HG02884 (cell line): ENCODE data around the gene TNNI3K.

ENCODE experiments used
- ATAC-seq: cut with Tn5 transposase; IDR thresholded peaks from one replicate; pipeline ENCODE4 v1.9.1; 2021; ENCODE audit warnings: mild to moderate bottlenecking, moderate library complexity; ENCODE audit not compliant: unreplicated experiment

TNNI3K gene

DNA sequence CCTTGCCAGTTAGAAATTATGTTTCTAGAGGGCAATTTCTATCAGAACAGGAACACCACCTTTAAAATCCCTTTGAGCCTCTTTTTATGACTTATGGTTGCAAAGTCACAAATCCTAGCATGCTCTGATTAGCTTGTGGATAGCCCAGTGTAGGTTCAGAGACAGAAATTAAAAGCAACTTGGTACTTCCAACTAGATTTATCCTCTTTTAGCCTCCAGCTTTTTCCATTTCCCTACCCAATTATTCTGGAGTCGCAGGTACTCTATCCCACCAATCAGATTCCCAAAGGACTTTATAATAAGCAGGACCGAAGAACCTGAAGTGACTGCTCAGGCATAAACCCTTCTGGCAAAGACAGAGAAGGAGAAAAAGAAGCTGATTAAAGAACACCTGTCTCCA lies 310.6 kb downstream of the TNNI3K start:
- ATAC-seq: no peak

DNA sequence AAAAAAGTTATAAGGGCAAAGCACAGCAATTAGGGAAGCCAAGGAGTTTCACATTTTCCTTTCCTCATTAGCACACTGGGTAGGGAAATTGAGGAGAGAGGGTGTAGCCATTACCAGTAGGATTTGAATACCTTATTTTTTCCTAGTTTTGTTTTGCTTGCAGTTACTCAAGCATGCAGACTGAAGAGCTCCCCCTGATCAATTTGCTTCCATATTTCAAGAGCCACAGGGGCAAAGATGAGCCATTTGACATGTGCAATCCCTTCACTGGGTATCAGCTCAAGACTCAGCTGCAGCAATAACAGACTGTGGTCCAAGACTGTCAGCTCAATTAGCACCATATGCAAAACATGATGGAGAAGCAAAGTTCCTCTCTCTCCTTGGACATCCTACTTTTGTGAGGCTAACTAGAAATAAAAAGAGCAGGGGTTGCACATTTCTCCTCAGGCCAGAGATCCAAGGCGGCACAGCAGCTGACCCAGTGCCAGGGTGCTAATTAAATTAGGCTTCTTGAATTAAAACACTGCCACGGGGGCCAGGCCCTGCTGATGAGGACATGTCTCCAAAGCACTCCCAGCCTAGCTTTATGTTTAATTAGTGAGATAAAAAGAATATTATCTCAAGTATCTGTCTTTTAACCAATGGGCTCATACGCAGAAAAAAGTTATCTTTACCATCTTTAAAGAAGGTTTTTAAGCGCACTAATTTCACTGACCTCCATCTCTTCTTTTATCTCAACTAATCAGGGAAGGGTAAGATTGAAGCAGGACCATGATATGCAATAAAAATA lies 314.0 kb downstream of the TNNI3K start:
- no peak for ATAC-seq

DNA sequence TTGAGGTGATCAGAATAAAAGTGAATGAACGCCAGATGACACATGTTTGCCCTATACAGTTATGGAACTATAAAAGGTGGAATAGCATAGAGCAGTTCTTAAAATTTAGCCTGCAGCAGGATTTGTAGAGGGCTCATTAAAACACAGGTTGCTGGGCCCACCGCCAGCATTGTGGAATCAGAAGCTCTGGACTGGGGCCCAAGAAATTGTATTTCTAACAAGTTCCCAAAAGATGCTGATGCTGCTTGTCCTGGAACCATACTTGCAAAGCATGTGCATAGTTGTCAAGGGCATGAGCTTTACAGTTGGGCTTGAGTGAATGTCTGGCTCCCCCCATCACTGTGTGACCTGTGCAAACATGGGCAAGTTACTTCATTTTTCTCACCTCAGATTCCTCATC lies 314.7 kb downstream of the TNNI3K start:
- ATAC-seq: no peak

DNA sequence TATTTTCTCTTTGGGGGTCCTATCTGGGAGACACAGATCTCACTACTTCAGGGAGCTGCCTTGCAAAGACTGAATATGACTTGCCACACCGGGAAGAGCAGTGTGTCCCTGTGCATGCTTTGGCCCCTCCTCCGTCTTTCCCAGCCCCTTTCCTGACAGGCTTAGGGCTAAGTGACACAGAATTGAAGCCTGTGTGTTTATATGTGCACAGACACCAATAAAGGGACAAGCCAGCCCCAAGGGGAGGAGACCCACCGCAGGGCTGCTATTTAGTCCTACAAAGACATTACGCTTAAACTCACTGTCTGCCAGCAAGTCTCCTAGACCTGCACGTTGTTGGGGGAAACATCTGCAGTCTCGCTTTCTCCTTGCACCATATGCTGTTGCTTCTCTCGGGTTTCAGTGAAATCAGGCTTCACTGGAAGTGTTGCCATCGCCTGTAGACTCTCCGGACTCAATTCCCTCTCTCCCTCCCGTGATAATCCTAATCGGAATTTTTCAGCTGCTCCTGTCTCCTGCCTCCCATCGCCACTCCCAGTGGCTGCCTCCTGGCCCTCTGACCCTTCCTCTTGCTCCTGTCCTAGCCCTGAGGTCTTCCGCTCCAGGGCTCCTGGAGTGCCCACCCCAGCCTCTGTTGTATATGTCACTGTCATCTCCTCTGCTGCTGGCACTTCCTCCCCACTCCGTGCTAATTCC lies 335.8 kb downstream of the TNNI3K start:
- no peak for ATAC-seq

DNA sequence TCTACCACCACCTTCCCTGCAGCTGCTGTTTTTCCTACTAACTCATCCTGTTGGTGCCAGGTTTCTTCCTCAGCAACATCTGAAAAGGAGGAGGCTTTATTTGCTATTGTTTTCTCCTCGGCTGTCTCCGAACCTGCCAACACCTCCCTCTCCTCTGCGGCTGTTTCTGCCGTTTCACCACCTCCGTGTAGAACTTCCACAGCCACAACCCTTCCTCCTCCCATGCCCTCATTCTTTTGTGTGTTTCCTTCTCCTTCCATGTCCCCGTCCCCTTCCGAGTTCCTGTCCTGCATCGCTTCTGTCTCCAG lies 336.3 kb downstream of the TNNI3K start:
- ATAC-seq: no peak

DNA sequence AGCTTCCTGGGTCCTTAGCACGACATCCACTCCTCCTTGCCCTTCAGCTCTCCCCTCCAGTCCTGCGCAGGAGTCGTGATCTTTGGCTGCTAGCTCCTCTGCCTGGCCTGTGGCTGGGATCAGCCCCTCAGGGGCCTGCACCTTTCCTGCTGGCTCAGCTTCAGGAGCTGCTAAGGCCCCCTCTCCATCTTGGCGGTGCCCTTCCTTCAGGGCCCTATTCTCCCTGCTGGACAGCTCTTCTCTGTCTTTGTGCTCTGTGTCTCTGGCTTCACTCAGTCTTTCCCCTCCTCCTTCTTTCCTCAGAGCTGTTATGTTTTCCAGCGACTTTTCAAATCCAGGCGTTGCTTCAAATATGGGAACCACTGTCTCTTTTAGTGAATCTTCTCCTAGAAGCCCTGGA lies 336.7 kb downstream of the TNNI3K start:
- no peak for ATAC-seq

DNA sequence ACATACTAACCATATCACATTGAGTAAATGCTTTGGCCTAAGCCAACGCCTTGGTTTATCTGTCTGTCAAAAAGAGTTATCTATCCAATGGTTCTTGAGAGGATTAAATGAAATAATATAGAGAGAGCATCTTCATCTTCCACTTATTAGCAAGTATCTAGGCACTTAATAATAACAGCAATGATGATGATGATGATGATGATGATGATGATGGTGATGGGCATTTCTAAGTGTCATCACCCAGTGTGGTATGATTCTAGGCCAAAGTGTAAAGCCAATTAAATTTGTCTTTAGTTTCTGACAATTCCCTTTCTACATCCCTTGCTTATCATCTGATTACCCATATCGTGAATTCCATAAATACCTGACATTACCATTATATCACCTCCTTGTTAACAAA lies 342.9 kb downstream of the TNNI3K start:
- no peak for ATAC-seq

DNA sequence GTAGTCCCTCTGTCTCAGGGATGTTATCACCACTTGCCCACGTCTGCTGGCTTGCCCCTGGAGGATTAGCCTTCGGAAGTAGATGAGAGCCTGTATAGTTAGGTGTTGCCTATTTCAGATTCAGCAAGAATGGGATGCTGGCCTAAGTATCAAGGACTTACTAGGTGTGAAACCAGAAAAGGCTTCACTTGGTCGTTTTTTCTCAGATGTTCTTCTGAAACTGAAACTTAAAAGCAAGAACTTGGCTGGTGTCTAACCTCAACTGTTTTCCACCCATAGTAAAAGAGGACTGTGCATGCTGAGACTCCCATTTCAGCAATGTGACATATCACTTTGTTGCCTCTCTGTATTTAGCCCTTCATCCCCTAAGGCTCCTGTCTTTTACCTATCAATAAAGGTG lies 344.2 kb downstream of the TNNI3K start:
- ATAC-seq: peak; percentile 100

DNA sequence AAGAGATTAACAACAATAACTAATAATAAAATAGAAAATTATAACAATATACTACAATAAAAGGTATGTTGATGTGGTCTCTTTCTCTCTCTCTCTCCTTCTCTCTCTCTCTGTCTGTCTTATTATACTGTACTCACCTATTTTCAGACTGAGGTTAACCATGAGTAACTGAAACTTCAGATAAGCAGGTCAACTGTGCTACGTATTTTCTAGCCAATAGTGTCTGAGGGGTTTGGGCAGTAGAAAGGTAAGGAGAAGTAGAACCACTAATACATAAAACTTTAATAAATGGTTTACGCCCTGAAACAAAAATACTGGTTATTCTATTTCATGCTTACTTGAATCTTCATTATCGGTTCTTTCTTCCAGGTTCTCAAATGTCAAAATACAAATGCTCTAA lies 348.2 kb downstream of the TNNI3K start:
- no peak for ATAC-seq

DNA sequence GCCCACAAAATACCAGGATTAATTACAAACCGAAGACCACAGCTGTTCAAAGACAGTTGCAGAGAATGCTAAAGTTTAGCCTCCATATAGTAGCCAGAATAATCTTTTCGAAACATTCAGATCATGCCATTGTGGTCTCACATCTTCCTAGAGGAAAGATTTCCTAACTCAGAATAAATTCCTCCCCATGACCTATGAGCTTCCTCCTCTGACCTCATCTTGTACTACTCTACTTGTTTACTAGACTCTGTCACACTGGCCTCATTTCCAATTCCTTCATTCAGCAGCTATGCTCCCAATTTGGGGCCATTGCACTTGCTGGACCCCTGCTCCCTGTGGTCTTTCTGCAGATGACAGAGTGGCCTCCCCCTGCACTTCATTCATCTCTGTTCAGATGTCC lies 349.0 kb downstream of the TNNI3K start:
- no peak for ATAC-seq

DNA sequence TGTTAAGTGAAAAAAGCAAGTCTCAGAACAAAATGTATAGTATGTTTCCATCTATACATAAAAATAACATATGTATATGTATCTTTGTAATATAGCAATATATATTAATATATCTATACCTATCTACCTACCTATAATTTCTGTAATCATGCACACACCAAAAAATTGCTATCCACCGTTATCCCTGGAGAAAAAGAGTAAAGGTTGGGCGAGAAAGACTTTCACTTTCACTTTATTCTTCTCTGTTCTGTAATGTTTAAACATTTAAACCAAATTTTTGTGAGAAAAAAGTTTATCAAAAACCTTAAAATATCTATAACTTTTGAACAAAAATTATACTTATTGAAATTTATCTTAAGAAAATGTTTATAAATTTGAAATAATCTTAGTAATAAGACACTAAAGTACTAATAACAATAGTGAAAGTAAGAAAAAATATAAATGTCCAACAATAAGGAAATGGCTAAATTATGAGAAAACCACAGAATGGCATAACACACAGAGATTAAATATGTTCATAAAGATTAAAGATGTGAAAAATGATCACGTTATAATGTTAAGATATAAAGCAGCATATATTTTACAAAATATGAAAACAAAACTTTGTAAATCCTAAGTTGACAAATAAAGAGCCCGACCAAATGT lies 351.2 kb downstream of the TNNI3K start:
- no peak for ATAC-seq

DNA sequence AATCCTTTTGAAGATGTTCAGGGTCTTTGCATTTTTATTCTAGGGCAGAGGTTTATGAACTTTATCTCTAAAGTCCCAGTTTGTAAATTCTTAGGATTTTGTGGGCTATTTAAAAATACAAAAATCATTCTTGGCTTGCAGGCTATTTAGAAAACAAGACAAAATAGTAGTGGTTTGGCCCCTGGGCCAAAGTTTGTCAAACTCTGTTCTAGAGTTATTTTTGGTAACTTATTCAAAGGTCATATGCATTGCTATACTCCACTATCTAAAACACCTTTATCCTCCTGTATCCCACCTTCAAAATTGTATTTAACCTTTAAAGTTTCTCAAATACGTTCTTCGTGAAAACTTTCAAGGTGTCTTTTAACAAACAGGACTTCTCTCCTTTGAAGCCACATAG lies 352.7 kb downstream of the TNNI3K start:
- no peak for ATAC-seq

DNA sequence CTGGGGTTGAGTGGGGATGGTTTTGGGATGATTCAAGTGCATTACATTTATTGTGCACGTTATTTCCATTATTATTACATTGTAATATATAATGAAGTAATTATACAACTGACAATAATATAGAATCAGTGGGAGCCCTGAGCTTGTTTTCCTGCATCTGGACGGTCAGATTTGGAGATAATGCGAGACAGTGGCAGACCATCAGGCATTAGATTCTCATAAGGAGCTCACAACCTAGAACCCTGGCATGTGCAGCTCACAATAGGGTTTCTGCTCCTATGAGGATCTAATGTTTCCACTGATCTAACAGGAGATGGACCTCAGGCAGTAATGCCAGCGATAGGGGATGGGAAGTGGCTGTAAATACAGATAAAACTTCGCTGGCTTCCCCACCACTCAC lies 355.1 kb downstream of the TNNI3K start:
- no peak for ATAC-seq

DNA sequence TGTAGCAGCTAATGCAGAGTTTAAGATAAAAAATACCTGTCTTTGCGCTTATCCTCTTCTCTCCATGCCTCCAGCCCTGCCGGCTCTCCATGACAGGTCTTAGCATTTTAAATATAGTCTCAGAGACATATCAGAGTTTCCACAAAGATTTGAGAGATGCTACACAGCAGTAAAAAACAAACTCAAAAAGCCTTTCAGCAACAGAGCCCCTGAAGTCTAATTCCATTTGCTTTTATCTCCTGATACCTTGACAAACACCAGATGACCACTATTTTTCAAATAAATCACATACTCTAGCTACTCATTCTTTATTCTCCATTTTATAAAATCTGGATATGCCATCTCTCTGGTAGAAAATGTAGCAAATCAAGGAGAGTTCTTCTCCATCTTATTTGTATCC lies 356.8 kb downstream of the TNNI3K start:
- no peak for ATAC-seq

DNA sequence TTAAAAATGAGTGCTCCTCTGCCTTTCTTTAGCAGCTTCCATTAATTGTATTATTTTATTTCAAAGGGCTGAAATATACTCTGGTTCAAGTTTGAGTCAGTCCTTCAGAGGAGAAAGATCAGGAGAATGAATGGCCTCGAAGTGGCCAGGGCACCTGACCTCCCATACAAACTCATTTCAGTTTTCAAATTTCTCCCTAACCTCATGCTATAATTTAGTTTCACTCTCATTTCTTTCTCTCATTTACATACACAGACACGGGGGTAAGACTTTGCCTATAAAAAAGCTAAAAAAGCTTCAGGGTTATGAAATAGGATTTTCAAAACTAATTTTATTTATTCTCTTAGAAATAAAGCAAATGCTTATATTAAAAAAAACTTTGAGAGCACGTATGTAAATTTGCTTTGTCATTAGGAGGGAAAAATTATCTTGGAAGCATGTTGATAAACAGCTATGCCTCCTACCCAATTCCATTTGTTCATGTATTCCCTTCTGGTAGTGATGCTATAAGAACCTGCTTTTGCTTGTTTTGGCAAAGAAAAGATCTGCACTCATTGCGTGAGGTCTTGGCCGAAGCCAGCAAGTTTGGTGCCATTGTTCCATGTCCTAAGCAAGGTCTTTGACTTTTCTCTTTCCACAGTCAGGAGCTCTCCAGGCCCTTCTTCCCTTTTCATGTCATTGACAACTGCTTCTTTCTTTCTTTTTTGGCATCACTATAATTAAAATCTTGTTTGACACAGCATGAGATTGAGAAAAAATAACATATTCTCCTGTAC lies 357.6 kb downstream of the TNNI3K start:
- no peak for ATAC-seq
